ENCODE data around the gene PCOLCE2. TPM values are rescaled to one million over a fixed set of nuclear protein-coding genes. Genes with fewer than 3 reads are reported as not detected.

PCOLCE2 gene
- total and polyA plus RNA-seq, 10 of the 15 experiments (the other 5 are each of a cell fraction or from before 2014, with no cell fraction given): 0.11 to 7.6 (median 0.40) TPM

DNA sequence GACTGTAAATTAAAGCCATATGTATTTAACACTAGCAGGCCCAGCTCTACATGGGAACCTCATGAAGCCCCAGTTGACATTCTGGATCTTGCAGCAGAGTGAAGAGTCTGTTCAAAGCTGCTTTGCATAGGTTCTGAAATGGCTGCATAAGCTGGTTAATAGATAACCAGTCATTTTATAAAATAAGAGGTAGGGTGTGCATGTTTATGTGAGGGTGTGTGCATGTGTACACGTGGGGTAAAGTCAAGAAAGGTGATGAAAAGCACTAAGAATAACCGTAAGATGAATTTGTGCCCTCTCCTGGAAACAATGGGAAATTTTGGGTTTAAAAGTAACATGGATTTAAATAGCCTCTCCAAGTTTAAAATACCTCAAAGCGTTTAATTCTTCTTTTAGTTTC, 41.6 kb upstream of the PCOLCE2 start:
- CTCF ChIA-PET: interaction anchor here (0.7 to 3.3 kb wide), 19 partner anchors 9 to 136 kb away, joined by 3 to 25 read pairs (median 4); partner anchors contain the start of gene U2SURP
- H3K9ac ChIP-seq (ENCODE audit: control insufficient read depth, insufficient read depth, low read length): no peak overlapping the region
- TF ChIP-seq ZSCAN29 (IDR thresholded peaks at IDR 0.05) (no peak), GATAD2B (conservative IDR thresholded peaks at IDR 0.05; ENCODE audit: low read depth) (no peak)
- no peaks in the 10 kb centered on the region; a peak in 1 of 4 replicates for H3K27me3 ChIP-seq (replicated peaks in 1 of 2; ENCODE audit: control insufficient read depth in 2 of 2, insufficient read depth in 2 of 2, low read length in 1 of 2)
- H3K36me3 ChIP-seq (ENCODE audit: control insufficient read depth in 2 of 2, insufficient read depth in 2 of 2, low read length in 1 of 2): no peaks in the 10 kb centered on the region
- H3K79me2 ChIP-seq (ENCODE audit: control insufficient read depth, insufficient read depth, low read length): no peaks in the 10 kb centered on the region
- RAD21 ChIA-PET (ENCODE audit: unreplicated experiment): interaction anchor here (1.5 to 4.2 kb wide), 3 partner anchors 57 to 63 kb away, joined by 5 to 15 read pairs (median 5); no protein-coding TSS in a partner anchor
- ATAC-seq (no peak), DNase-seq (ENCODE audit: low read depth, low spot score) (no peak), FAIRE-seq (no peak)
- H3K4me2 ChIP-seq (ENCODE audit: control insufficient read depth, insufficient read depth): no peak overlapping the region
- H3K9me3 ChIP-seq (replicated peaks; ENCODE audit: control insufficient read depth, insufficient read depth, low read length): no peaks in the 10 kb centered on the region
- H2AFZ ChIP-seq (ENCODE audit: control insufficient read depth, low read depth, low read length): no peak overlapping the region
- POLR2A ChIA-PET: interaction anchor here (0.8 kb wide), 1 partner anchor 12 kb away, joined by 3 read pairs; no protein-coding TSS in a partner anchor
- SMC1A ChIA-PET (ENCODE audit: uncharacterized antibody, unreplicated experiment): interaction anchor here (0.6 to 3.0 kb wide), 12 partner anchors 9 to 103 kb away, joined by 3 to 10 read pairs (median 3); no protein-coding TSS in a partner anchor
- H3K27ac ChIP-seq (ENCODE audit: control insufficient read depth, insufficient read depth): no peak overlapping the region
- no peak overlapping the region for H3K4me3 ChIP-seq
- WGBS (ENCODE audit: insufficient coverage, insufficient replicate concordance, low lambda C conversion rate, missing lambda C conversion rate): 37% methylated on average over 3 of the region's 3 CpGs
- no peaks in the 10 kb centered on the region for H4K20me1 ChIP-seq (ENCODE audit: control insufficient read depth, insufficient read depth)
- in situ Hi-C loops (cut with MboI) (loop anchor here (5.0 kb wide), 1 partner anchor 62 kb away; no protein-coding TSS in a partner anchor), intact Hi-C loops (cut with micrococcal nuclease; ENCODE audit: unreplicated experiment) (loop anchor here (2.0 kb wide), 1 partner anchor 56 kb away; no protein-coding TSS in a partner anchor)
- H3K4me1 ChIP-seq (ENCODE audit: control insufficient read depth, insufficient read depth, low read length): no peaks in the 10 kb centered on the region
- BruUV-seq (replicated peaks): no TSS peak

DNA sequence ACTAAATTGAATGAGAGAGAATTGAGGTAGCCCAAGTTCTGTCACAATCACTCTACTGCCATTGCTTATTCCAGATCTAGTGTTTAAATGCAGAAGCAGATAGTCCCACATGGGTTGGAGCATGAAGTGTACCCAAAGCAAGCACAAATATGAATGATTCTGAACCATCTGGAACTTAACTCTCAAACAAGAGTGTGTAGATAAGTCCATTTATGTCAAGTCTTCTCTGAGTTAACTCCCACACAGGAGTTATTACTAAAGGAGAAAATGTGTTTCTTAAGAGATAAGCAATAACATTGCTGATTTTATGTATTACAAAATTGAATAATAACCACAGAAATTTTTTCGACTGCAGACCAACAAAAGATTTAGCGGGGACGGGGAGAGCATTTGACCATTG, 41.0 kb upstream of the PCOLCE2 start:
- POLR2A ChIA-PET: no interaction called here
- no peak overlapping the region for H2AFZ ChIP-seq (ENCODE audit: control insufficient read depth, low read depth, low read length)
- TF ChIP-seq CHD1 (IDR thresholded peaks at IDR 0.05; ENCODE audit: low read depth, low read length) (no peak), ASH2L (IDR thresholded peaks at IDR 0.05; ENCODE audit: borderline replicate concordance, low read depth) (no peak), SMAD1 (IDR thresholded peaks at IDR 0.05; ENCODE audit: low read depth, partially characterized antibody) (no peak), MYB (IDR thresholded peaks at IDR 0.05; ENCODE audit: borderline replicate concordance, low read depth, low read length) (no peak), CREB1 (IDR thresholded peaks at IDR 0.05; ENCODE audit: low read depth) (no peak), FOXK2 (IDR thresholded peaks at IDR 0.05) (no peak), YY1 (IDR thresholded peaks at IDR 0.05; ENCODE audit: low read depth, low read length) (no peak)
- TF ChIP-seq, protein P1, sequence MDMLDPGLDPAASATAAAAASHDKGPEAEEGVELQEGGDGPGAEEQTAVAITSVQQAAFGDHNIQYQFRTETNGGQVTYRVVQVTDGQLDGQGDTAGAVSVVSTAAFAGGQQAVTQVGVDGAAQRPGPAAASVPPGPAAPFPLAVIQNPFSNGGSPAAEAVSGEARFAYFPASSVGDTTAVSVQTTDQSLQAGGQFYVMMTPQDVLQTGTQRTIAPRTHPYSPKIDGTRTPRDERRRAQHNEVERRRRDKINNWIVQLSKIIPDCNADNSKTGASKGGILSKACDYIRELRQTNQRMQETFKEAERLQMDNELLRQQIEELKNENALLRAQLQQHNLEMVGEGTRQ (IDR thresholded peaks at IDR 0.05; ENCODE audit: borderline replicate concordance, low read depth, low read length): no peak
- TF ChIP-seq, protein P2, sequence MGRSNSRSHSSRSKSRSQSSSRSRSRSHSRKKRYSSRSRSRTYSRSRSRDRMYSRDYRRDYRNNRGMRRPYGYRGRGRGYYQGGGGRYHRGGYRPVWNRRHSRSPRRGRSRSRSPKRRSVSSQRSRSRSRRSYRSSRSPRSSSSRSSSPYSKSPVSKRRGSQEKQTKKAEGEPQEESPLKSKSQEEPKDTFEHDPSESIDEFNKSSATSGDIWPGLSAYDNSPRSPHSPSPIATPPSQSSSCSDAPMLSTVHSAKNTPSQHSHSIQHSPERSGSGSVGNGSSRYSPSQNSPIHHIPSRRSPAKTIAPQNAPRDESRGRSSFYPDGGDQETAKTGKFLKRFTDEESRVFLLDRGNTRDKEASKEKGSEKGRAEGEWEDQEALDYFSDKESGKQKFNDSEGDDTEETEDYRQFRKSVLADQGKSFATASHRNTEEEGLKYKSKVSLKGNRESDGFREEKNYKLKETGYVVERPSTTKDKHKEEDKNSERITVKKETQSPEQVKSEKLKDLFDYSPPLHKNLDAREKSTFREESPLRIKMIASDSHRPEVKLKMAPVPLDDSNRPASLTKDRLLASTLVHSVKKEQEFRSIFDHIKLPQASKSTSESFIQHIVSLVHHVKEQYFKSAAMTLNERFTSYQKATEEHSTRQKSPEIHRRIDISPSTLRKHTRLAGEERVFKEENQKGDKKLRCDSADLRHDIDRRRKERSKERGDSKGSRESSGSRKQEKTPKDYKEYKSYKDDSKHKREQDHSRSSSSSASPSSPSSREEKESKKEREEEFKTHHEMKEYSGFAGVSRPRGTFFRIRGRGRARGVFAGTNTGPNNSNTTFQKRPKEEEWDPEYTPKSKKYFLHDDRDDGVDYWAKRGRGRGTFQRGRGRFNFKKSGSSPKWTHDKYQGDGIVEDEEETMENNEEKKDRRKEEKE (IDR thresholded peaks at IDR 0.05): no peak

More for the DNA sequence above, 41.0 kb upstream of the PCOLCE2 start:
- no peaks in the 10 kb centered on the region; the same call in 2 of the 3 replicates for H3K9me3 ChIP-seq (replicated peaks; ENCODE audit: control insufficient read depth, insufficient read depth, low read length)
- in situ Hi-C loops (cut with MboI): loop anchor here (5.0 kb wide), 1 partner anchor 62 kb away; no protein-coding TSS in a partner anchor
- no TSS peak for BruUV-seq (replicated peaks)
- no peak overlapping the region for H3K4me2 ChIP-seq (ENCODE audit: control insufficient read depth, insufficient read depth)
- ChIA-PET RAD21 (ENCODE audit: unreplicated experiment) (interaction anchor here (1.5 to 4.2 kb wide), 3 partner anchors 57 to 64 kb away, joined by 5 to 15 read pairs (median 5); no protein-coding TSS in a partner anchor), CTCF (interaction anchor here (0.8 to 3.3 kb wide), 8 partner anchors 10 to 100 kb away, joined by 3 to 25 read pairs (median 4); no protein-coding TSS in a partner anchor), SMC1A (ENCODE audit: uncharacterized antibody, unreplicated experiment) (interaction anchor here (0.8 to 1.7 kb wide), 7 partner anchors 10 to 102 kb away, joined by 3 to 7 read pairs (median 3); no protein-coding TSS in a partner anchor)
- ATAC-seq: no peak
- no peaks in the 10 kb centered on the region for H3K4me1 ChIP-seq (ENCODE audit: control insufficient read depth, insufficient read depth, low read length)
- no peak overlapping the region for H3K9ac ChIP-seq (ENCODE audit: control insufficient read depth, insufficient read depth, low read length)
- H3K4me3 ChIP-seq: no peak overlapping the region
- no peak overlapping the region for H3K27ac ChIP-seq (ENCODE audit: control insufficient read depth, insufficient read depth)
- H3K36me3 ChIP-seq (ENCODE audit: control insufficient read depth in 2 of 2, insufficient read depth in 2 of 2, low read length in 1 of 2): no peaks in the 10 kb centered on the region
- intact Hi-C loops (cut with micrococcal nuclease; ENCODE audit: unreplicated experiment): loop anchor here (1.0 to 2.0 kb wide), 2 partner anchors 57 to 64 kb away; no protein-coding TSS in a partner anchor
- 81% methylated on average over 3 of the region's 3 CpGs for WGBS (ENCODE audit: insufficient coverage, insufficient replicate concordance, low lambda C conversion rate, missing lambda C conversion rate)
- H3K79me2 ChIP-seq (ENCODE audit: control insufficient read depth, insufficient read depth, low read length): no peaks in the 10 kb centered on the region
- no peak for DNase-seq (ENCODE audit: low read depth, low spot score)
- H4K20me1 ChIP-seq (ENCODE audit: control insufficient read depth, insufficient read depth): no peaks in the 10 kb centered on the region
- FAIRE-seq: no peak
- H3K27me3 ChIP-seq (replicated peaks in 1 of 2; ENCODE audit: control insufficient read depth in 2 of 2, insufficient read depth in 2 of 2, low read length in 1 of 2): no peaks in the 10 kb centered on the region

Data from GM12878 (cell line).